HG02938 (cell line): ENCODE data around the gene SH2D2A.

Experiments
- ATAC-seq: cut with Tn5 transposase; IDR thresholded peaks from one replicate; pipeline ENCODE4 v1.9.1; 2021; ENCODE audit warnings: mild to moderate bottlenecking, moderate library complexity; ENCODE audit not compliant: unreplicated experiment

SH2D2A gene

DNA sequence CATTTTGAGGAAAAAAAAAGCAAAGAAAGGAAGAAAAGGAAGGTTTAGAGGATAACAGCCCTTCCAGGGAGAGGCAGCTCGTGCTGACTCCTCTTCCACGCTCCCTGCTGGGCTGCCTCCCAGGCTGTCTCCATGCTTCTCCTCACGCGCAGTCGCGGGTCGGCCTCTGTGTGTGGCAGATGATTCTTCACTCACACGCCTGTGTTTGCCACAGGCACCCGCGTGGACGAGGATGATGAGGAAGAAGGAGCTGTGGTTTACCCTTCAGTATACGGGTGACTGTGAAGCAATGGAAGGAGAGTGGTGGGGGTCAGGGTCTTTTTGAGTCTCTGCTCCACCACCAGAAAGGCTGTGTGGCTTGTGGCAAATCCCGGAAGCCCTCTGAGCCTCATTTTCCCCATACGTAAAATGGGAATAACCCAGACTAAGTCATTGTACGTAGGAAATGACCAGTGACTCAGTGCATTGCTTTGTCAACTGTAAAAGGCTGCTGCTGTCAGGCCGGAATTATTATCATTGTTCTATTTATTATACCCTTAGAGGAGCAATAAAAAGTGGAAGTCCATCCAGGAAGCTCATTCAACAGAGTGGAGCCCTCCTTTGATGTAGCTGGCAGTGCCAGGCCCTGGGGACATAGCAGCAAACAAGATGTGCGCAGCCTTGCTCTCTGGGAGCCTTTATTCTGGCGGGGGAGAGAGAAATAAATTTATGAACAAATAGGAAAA lies 11.9 kb upstream of the SH2D2A start:
- ATAC-seq, result no peak

DNA sequence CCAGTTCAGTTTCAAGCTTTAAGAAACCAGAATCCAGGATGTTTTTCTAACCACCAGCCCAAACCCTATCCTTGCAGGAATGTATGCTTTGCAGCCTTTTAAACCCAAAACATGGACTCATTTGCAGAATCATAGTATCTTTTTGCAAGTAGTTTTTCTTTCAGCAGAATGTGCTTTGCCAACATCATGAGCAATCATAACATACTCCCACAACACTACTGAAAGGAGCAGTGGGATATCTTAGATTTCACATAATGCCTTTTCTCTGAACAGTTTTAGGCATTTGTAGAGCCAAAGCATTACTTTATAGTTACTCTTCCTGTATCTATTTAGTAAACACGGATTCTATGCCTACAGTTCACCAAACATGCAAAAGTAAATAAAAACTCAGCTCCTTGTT lies 10.0 kb upstream of the SH2D2A start:
- no peak for ATAC-seq

DNA sequence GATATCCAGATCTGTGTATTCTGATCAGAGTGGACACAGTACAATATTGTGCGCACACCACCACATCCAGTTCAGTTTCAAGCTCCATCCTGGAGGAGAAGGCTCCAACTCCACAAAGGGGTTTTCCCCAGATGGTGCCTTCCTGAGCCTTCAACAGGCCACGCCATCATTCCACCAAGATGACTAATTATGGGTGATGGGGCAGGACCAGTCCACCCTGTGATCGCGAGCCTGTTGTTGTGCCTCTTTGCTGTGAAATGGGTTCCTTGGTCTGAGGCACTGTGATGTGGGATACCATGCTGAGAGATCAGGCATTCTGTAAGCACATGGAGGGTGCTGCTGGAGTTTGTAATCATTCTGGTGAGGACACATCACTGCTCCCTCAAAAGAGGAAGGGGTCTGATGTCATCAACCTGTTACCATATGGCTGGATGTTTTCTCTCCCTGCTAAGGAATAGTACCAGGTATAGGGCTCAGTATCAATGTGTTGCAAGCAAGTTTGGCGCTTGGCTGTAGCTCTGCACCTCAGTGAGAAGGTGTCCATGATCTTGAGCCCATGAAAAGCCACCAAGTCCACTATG lies 6.7 kb upstream of the SH2D2A start:
- no peak for ATAC-seq

DNA sequence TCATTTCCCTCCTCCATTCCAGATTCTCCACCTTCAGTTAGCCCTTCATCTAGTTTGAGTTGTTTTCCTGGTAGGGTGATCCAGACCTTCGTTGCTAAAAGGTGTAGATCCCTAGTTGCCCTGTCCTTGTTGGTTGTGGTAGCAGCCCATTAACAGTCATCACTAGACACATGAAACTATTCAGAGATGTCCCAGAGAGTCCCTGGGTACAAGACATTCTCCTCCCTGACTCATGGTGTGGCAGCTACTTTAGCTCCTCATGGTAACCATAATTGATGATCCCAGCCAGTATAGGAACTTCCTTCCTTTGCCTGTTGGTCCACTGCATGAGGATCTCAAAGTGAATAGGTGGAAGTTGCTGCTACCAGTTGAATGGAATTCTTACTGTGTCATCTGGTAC lies 6.0 kb upstream of the SH2D2A start:
- no peak for ATAC-seq

DNA sequence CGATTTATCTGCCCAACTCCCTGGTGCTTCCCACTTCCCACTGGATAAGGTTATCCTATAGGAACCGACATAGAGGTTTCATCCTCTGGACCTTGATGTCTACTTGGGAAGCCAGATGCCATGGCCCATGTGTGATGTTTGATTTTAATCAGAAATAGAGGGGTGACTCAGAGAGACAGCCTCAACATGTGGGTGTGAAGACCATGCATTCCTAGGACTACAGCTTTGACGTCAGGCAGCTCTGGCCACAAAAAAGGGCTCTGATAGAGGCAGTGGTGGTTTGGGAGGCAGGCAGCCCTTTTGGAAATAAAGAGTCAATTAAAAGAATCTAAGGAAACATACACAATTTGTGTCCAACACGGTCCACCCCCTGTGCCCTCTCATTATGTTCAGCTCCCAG lies 5.2 kb upstream of the SH2D2A start:
- no peak for ATAC-seq

DNA sequence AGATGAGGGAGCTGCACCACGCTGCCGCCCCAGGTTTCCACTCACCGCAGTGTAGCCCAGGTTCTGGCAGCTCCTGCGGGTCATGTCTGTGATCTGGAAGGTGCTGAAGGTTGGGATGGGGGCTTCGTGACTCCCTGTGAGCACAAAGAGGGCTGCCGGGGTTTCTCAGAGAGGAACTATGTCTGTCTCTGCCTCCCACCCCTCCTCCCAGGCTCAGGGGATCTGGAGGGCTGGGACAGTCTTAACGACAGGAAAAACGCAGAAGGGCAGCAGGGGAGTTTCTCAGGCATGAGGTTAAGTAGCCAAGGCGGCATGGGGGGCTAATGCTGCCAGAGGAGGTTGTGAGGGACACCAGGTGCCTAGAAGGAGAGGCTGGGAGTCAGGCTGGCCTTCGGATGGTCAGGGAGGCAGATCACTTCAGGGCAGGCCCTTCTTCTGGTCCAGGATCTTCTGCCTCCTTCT lies 656 bp downstream of the SH2D2A start:
- ATAC-seq, result no peak

DNA sequence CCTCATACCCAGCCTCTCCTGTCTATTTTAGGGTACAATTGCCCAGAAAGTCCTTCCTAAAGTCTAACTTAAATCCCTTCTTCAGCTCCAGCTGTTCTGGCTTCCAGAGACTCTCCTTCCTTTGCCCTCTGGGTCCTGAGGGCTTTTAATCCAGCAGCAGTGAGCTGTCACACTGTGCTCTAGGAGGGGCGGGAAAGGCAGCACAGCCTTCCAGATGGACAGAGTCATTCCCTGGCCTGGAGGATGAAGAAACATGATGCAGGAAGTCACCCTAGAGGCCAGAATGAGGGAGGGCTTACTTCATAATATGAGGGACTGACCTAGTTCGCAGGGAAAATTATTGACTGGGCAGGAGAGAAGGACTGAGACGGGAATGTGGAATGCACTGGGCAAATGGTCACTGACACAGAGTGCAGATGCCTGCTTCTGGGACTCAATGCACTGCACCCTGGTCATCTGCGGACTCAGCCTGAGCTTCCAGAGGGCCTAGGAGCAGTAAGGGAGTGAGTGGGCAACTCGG lies 1.3 kb downstream of the SH2D2A start:
- ATAC-seq, result no peak

DNA sequence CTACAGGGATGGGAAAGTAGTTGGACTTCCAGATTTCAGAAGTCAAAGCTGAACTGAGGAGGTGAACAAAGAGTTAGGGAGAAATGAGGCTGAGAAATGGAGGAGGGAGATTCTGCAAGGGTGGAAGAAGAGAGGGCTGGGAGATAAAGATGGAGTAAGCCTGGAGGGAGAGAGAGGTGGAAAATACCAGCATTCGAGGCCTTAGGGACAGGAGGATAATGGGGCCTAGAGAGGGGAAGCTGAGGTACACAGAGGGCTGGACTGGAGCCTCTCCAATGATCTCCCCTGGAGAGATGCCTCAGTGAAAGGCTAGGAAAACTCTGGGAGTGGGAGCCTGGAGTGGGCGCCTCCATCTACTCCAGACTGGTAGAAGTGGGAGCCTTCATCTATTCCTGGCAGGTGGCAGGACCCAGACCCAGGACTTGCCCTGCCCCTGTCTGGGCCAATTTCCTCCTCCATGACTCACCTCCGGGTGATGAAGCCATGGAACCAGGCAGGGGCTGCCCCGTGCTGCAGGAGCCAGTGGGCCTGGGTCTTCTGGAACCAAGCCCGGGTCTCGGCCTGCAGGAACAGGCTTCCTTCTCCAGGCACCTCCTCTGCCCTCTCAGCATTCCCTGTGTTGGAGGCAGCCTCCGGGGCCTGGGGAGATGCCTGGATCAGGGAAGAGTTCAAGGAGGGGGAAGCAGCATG lies 1.9 kb downstream of the SH2D2A start:
- ATAC-seq, result no peak

DNA sequence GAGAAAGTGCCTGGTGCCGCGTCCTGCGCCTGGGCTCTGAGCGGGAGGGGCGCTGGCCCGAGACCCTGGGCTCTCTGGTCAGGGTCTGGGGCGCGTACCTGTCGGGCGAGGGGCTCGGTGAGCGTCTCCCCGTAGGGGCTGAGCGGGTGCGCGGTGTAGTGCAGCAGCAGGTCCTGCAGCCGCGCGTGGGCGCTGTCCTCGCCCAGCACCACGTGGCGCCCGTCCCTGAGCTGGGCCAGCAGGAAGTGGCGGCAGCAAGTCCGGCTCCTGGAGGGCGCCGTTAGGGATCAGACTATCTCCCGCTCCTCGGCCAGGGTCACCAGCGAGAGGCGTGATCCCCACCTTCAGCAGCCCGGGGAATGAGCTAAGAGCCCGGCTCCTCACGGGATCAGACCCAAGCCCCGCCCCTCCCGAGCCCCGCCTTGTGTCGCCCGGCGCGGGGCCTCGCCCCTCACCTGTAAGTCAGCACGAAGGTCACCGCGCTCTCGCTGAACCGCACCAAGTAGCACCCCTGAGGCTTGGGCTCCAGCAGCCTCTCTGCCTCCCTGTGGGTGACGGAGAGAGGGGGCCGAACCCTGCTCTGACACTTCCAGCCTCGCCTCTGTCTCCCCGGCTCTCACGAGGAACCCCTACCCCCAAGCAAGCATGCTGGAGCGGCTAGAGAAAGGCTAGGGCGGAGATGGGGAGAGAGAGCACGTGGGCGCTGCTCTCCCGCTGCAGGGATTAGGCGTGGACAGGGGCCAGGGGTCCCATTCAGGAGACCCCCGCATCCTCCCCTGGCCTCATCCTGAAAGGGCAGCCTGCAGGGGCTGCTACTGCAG lies 2.7 kb downstream of the SH2D2A start:
- ATAC-seq, result no peak

DNA sequence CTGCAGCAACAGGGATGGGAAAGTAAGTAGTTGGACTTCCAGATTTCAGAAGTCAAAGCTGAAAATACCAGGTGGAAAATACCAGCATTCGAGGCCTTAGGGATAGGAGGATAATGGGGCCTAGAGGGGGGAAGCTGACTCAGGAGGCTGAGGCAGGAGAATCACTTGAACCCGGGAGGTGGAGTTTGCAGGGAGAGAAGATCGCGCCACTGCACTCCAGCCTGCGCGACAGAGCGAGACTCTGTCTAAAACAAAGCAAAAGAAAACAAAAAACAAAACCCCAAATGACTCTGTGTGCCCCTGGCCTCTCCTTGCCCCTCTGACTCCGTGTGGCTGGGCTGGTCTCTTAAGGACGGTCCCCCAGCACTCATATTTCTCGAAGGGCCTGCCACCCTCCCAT lies 3.4 kb downstream of the SH2D2A start:
- no peak for ATAC-seq

DNA sequence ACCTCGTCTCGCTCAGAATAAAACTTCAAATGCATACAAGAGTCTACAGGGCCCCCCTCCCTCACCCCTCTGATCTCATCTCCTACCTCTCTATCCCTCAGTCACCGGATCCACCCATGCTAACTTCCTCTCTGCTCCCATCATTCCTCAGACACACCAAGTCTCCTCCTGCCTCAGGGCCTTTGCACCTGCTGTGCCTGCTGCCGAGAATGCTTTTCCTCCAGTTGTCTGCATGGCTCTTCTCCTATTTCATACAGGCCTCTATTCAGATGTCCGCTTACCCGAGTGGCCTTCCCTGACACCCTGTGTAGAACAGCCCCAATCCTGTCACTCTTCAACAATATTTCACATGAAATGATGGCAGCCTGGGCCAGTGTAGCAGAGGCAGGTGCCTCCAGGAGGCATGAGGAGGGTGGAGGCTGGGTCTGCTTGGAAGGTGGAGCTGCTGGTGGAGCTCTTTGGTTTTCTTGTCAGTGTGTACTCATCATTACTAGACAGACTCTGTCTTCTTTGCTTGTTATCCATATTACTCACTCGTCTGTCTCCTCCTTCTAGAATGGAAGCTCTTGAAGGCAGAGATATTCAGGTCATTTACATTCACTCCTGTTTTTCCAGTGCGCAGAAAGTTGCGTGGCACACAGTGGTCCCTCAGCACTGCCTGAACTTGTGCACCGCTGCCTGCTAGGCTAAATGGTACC lies 4.2 kb downstream of the SH2D2A start:
- no peak for ATAC-seq

DNA sequence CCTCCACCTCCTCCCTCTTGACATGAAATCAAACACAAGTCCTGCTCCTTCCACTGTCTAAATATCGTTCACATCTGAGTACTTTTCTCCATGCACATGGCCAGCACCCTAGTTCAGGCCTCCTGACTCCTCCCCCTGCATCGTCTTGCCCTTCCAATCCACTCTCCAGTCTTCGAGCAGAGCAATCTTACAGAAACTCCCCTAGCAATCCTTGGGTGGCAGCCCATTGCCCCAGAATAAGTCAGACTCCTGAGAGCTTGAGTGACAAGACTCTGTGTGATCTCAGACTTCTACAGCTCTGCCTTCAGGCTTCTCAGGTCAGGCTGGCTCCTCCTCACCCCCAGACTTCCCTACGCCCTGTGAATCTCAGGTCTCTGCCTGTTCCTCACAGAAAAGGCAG lies 5.5 kb downstream of the SH2D2A start:
- no peak for ATAC-seq

DNA sequence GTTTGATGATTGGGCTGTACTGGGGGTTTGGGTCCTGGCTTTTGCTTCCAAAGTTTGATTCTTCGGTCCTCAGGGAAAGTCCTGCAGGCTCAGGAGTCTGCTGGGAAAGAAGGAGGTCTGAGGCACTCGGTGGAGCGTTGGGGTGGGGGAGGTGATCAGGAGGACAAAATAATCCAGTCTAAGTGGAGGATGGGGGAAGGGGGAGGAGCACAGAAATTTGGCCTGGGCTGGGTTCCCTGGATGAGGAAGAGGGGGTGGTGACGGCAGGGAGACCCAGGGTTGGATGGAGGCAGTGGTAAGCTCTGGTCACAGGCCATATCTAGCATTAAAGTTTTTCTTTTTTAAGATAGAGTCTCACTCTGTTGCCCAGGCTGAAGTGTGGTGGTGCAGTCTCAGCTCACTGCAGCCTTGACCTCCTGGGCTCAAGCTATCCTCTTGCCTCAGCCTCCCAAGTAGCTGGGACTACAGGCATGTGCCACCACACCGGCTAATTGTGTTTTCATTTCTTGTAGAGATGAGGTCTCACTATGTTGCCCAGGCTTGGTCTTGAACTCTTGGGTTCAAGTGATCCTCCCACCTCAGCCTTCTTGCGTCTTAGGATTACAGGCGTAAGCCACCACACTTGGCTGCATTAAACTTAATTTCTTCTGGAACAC lies 6.8 kb downstream of the SH2D2A start:
- ATAC-seq, result no peak

DNA sequence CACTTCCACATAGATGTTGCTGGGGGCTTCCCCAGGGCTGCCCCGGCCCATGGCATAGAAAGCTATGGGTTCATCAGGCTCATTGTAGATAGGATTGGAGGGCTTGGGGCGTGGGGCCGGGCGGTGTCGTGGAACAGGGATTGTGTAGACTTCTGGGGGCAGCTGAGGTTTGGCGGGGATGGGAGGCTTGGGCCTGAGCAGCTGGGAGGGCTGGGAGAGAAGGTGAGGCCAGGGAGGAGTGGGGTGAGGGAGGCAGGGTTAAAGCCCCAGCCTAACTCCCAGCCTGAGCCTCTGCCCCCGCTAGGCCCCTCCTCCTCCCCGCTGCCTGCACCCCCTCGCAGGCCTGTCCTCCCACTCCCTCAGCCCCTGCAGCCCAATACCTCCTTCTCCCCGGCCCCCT lies 7.4 kb downstream of the SH2D2A start:
- ATAC-seq, result no peak

DNA sequence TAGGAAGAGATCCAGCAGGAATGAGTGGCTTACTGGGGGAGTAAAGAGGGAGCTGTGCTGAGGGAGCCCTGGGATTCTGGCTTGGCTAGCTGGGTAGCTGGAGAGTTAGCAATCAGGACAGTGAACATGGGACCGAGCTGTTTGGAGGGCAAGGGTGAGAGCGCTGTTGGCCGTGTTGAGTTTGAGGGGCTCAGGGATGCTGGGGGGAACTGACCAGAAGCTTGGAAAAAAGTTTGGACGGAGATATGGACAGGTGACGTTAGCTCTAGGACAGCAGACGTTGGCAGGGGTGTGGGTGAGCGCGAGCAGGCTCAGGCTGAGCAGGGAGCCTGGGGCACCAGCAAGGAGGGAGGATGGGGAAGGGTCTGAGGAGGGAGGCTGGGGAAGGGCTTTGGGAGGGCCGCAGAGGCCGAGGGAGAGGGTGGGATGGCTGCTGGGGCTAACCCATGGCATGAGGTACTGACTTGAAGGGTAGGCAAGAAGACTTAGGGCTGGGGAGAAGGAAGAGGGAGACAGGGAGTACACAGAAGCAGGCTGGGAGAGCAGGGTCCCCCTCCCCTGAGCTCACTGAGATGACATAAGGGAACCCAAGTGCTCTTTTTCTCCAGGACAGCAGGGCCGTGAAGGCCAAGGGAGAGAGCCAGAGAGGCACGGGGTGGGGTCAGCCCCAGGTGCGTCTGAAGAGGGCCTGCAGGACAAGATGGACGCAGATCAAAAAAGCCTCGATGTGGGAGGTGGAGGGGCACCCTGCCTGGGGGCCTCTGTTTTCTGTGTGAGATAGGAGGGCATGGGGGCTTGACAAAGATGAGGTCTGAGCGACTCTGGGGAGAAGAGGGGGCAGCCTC lies 8.2 kb downstream of the SH2D2A start:
- ATAC-seq, result no peak

DNA sequence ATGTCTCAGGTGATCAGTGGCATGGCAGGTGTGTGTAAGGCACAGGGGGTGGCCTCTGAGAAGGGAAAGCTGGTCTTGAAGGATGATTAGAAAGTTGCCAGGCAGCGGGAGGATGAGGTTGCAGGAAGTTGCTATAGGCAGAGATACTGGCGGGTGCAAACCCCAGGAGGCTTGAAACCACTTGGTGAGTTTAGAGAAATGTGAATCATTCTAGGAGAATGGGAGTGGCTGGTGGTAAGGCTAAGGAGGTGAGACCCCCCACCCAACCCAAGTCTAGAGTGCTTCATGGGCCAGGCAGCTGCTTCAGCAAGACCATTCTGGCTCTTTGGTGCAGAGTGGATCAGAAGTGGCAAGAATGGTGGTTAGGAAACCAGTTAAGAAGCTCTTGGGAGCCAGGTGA lies 9.0 kb downstream of the SH2D2A start:
- ATAC-seq, result no peak

DNA sequence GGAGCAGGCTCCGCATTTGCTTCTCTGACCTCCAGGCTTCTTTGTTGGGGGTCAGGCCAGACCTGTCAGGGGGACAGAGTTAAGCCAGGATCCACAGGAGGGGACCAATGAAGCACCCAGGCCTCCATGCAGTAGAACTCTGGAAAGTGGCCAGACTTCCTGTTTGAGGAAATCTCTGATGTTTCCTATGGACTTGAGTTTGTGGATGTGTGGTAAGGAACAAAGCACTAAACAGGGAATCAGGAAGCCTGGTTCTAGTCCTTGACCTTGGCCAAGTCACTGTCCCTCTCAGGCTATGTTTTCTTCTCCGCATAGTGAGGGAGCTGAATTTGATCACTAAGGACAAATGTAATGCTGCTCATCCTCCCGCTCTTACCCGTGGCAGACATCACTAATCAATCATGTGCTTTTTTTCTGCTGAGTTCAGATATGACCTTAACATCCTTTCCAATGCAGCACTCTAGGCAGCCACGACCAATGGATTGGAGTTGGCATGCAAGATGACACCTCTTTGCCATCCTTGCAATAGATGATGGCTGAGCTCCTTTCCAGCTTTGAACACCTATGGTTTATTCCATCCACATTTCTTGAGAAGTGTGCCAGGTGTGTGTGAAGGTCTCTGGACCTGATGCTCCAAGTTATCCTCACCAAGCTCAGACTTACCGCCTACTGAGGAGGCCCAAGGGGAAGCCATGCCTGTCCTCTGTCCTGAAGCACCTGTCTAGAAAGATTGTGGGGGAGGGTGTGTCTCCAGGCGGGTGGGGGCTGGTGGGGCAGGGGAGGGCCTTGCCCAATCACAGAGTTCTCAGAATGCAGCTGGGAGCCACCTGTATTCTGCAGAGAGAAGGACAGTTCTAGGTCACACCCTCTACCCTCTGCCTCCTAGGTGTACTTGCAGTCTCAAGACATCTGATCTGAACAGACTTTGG lies 9.9 kb downstream of the SH2D2A start:
- no peak for ATAC-seq
